ENCODE measurements around the gene ZNF75A. TPM values are rescaled to one million over a fixed set of nuclear protein-coding genes. Genes with fewer than 3 reads are reported as not detected.

The ZNF75A gene
- total RNA-seq: 20.9 to 22.0 TPM (median 21.6 TPM) in 3 replicates
- long read RNA-seq, partial matches to known transcripts: 1 of 23 reads
- long read RNA-seq, other reads (novel, unspliced or antisense): 18 of 23 reads

DNA sequence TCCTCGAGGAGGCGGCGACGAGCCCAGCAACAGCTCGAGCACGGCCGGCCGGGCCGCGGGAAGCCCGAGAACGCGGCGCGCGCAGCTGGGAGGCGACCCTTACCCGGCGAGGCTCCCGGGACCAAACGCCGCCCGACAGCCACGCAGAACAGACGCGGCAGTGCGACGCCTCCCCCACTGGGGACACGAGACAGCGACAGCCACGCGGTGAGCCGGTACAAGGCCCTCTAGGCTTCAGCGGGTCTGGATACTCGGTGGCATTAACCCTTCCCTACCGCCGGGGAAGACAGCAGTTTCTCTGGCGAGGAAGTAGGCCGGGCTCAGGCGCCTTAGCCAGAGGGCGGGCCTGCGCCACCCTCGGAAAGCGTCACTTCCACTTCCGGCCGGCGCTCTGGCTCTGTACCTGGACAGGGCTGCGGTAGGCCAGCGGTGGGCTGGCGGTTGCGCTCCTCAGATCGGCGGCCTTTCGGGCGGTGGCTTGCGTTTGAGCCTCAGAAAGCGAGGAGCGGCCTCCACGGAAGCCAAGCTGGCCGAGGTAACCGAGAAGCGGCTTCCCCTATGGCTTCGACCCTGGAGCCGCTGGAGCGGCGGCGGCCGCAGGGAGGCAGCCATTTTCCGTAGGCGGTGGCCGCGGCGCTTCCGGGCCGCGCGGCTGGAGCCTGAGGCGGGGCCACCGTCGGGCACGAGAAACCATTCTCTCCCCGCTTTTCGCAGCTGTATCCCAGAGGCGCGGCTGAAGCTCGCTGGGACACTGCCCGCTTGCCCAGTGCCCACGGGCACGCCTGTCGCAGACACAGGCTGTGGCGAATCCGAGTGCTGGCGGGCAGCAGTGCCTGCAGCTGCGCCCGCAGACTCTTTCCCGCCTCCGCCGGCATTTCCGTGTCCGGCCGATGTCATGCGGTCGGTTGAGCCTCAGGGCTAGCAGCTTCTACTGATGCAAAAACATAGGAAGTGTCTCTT, at the start of gene ZNF75A, which contains the start of gene TIGD7:
ZNF75A (plus strand) TSS at position 389 of the 960 bp plus-strand sequence. CDS start 2,932 bp downstream, outside the sequence.
TIGD7 (minus strand) TSS at position 322 of the 960 bp plus-strand sequence. CDS start 4,816 bp downstream, outside the sequence.
- Mint-ChIP-seq H3K4me3 (ENCODE audit: unreplicated experiment) (peak within 1 kb of the TSS; percentile 75), H3K27me3 (ENCODE audit: low read depth) (no peaks in the 10 kb centered on the region), H3K36me3 (ENCODE audit: low read depth) (peaks cover 57% of the 10 kb centered on the region), H3K9me3 (ENCODE audit: low read depth) (peaks cover 49% of the 10 kb centered on the region), H3K27ac (ENCODE audit: unreplicated experiment) (peak within 1 kb of the TSS; percentile 89), H3K4me1 (ENCODE audit: low read depth) (peaks cover 14% of the 10 kb centered on the region)
- TF ChIP-seq, protein P1, sequence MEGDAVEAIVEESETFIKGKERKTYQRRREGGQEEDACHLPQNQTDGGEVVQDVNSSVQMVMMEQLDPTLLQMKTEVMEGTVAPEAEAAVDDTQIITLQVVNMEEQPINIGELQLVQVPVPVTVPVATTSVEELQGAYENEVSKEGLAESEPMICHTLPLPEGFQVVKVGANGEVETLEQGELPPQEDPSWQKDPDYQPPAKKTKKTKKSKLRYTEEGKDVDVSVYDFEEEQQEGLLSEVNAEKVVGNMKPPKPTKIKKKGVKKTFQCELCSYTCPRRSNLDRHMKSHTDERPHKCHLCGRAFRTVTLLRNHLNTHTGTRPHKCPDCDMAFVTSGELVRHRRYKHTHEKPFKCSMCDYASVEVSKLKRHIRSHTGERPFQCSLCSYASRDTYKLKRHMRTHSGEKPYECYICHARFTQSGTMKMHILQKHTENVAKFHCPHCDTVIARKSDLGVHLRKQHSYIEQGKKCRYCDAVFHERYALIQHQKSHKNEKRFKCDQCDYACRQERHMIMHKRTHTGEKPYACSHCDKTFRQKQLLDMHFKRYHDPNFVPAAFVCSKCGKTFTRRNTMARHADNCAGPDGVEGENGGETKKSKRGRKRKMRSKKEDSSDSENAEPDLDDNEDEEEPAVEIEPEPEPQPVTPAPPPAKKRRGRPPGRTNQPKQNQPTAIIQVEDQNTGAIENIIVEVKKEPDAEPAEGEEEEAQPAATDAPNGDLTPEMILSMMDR (IDR thresholded peaks at IDR 0.05): peak; percentile 63
- peak; percentile 93 for DNase-seq (ENCODE audit: low spot score)

DNA sequence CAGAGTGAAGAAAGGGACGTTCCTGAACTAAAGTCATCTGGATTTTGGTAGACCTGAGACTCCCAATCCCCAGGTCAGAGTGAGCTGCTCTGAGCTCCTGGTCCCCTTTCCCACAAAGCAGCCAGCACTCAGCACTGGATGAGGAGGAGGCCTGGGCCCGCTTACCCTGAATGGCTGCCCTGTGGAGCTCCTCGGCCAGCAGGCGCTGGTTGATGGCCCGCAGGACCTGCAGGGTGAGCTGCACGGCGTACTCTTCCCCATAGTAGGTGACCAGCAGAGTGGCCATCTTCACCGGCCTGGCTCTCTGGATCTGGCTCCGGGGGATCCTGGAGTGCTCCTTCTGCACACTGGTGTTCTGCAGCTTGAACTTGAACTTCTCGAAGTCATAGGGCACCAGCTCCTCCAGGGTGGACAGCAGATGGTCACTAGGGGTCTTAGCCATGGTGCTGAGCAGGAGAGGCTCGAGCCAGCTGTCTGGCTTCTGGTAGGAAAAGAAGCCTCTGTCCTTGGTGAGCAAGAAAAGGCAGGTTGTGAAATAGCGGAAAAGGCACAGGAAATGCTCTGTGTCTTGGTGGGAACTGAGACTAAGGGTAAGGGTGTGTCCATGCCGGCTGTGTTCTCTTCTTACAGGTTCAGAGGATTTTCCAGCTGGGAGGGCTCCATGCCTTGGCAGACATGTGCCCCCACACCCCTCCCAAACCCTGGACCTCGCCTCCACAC, 49.0 kb upstream of the ZNF75A start, which contains the start of gene MEFV:
MEFV (minus strand) TSS at position 488 of the 720 bp plus-strand sequence; CDS start at position 442, 46 bp downstream.
- Mint-ChIP-seq H3K4me1 (ENCODE audit: low read depth) (no peaks in the 10 kb centered on the region), H3K4me3 (ENCODE audit: unreplicated experiment) (no peak within 1 kb of the TSS), H3K9me3 (ENCODE audit: low read depth) (no peaks in the 10 kb centered on the region), H3K36me3 (ENCODE audit: low read depth) (no peaks in the 10 kb centered on the region), H3K27ac (ENCODE audit: unreplicated experiment) (no peak within 1 kb of the TSS), H3K27me3 (ENCODE audit: low read depth) (peaks cover 2% of the 10 kb centered on the region)
- DNase-seq (ENCODE audit: low spot score): no peak
- TF ChIP-seq, protein P1 (IDR thresholded peaks at IDR 0.05): no peak

DNA sequence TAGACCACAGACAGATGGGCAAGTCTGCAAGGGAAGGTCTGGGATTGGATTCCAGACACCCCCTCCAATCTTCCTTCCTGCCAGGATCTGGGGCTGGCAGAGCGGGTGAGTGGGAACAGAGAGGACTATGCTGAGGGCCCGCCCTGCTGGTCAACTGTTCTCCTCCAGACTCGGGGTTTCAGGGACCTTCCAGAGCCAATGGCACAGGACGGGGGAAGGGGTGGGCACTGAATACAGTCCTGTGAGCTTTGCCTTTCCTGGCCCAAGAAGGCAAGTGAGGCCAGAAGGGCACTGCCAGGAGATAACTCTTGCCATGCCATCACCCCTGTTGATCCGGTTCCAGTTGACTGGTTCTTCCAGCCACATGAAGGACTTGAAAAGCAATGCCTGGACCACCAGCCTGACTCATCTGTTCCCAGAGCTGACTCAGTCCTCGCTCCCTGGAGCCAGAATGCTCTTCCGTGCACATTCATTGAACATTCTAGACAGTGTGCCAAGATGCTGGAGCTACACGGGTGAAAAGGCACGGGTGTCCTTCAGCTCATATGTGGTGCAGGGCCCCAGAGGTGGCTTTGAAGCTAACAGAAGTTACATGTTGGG, 48.3 kb upstream of the ZNF75A start:
- no peak overlapping the region for H3K27ac Mint-ChIP-seq (ENCODE audit: unreplicated experiment)
- H3K4me3 Mint-ChIP-seq (ENCODE audit: unreplicated experiment): no peak overlapping the region
- DNase-seq (ENCODE audit: low spot score): no peak
- H3K36me3 Mint-ChIP-seq (ENCODE audit: low read depth): no peaks in the 10 kb centered on the region
- H3K27me3 Mint-ChIP-seq (ENCODE audit: low read depth): peaks cover 2% of the 10 kb centered on the region
- H3K4me1 Mint-ChIP-seq (ENCODE audit: low read depth): no peaks in the 10 kb centered on the region
- no peaks in the 10 kb centered on the region for H3K9me3 Mint-ChIP-seq (ENCODE audit: low read depth)
- TF ChIP-seq, protein P1 (IDR thresholded peaks at IDR 0.05): no peak

DNA sequence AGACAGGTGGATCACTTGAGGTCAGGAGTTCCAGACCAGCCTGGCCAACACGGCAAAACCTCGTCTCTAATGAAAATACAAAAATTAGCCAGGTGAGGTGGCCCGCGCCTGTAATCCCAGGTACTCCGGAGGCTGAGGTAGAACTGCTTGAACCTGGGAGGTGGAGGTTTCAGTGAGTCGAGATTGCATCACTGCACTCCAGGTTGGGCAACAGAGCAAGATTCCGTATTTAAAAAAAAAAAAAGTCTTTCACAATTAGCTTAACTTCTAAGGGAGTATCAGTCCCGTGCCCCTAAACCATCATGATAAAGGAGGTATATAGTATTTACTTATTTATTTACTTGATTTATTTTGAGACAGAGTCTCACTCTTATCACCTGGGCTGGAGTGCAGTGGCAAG, 45.5 kb upstream of the ZNF75A start:
- Mint-ChIP-seq H3K27me3 (ENCODE audit: low read depth) (peaks cover 2% of the 10 kb centered on the region), H3K4me3 (ENCODE audit: unreplicated experiment) (no peak overlapping the region), H3K4me1 (ENCODE audit: low read depth) (peaks cover 12% of the 10 kb centered on the region), H3K36me3 (ENCODE audit: low read depth) (no peaks in the 10 kb centered on the region), H3K9me3 (ENCODE audit: low read depth) (no peaks in the 10 kb centered on the region), H3K27ac (ENCODE audit: unreplicated experiment) (no peak overlapping the region)
- TF ChIP-seq, protein P1 (IDR thresholded peaks at IDR 0.05): no peak
- DNase-seq (ENCODE audit: low spot score): no peak
